HG03439 (cell line): ENCODE results near the gene SMIM45.

Experiments used
- ATAC-seq: cut with Tn5 transposase; IDR thresholded peaks from one replicate; pipeline ENCODE4 v1.9.1; 2021; ENCODE audit warnings: mild to moderate bottlenecking, moderate library complexity; ENCODE audit not compliant: unreplicated experiment

The SMIM45 gene

DNA sequence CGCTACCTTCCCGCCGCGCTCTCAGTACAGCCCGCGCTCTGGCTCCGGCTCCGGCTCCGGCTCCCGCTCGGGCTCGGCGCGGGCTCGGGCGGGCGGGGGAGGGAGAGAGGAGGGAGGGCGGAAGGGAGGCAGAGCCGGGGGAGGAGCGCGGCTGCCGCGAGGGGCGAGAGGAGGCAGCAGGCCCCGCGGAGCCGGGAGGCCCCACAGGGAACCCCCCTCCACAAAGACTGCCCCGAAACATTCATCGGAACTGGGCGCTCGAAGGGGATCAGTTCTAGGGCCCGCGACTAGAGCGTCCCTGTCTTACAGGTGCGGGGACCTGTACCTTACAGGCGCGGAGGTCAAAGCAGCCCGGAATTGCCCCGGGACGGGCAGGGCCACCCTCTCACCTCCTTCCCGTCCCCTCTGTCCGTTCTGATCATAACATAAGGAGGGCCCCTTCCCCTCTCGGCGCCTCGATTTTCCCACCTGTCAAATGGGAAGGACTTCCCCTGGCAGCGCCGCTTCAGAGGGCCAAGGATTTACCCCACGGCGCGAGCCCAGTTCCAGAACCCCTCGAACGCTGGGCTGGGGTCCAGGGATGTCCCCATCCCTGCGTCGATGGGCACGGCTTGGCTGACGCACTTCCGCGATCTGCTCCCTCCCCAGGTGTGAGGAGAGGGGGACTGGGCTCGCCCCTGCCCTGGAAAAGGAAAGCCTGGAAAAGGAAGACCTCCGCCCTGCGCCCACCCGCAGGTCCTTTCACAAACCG lies 36.7 kb upstream of the SMIM45 start, which contains the start of gene SHISA8:
Gene SHISA8, minus strand, starts transcription at position 40 of the 751 bp plus-strand sequence. CDS start 407 bp downstream, outside the sequence.
- ATAC-seq = no peak

GRCh38 chr22:41915786-41916493 lies 36.0 kb upstream of the SMIM45 start:
- ATAC-seq = no peak

GRCh38 chr22:41916745-41917358 lies 35.1 kb upstream of the SMIM45 start:
- no peak for ATAC-seq

DNA sequence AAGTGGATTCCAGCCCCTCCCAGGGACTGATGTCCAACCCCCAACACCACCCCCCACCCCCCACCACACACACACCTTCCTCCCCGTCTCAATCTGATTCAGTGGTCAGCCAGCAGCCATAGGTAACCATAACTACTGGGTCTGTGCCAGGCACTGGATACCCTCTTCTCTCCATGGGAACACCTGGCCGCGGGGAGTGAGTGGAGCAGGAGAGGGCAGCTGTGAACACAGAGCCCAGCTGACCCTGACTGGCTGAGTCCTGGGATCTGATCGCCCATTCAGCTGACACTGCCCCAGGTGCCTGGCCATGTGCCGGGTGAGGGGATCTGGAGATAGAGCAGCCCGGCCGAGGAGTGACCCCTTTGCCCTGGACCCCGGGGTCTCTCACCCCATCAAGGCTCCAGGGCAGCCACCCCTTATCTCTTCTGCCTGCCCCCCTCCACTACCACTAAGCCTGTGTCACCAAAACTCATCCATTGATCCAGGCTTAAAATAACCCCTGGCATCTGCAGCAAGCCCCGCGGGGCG lies 34.5 kb upstream of the SMIM45 start:
- no peak for ATAC-seq

- ATAC-seq = no peak
These were observed 33.8 kb upstream of the SMIM45 start for GRCh38 chr22:41917903-41918791.

- peak; percentile 47 for ATAC-seq
These were observed 32.4 kb upstream of the SMIM45 start for GRCh38 chr22:41919357-41920224.

- ATAC-seq = no peak
These were observed 31.5 kb upstream of the SMIM45 start for GRCh38 chr22:41920271-41920976.

DNA sequence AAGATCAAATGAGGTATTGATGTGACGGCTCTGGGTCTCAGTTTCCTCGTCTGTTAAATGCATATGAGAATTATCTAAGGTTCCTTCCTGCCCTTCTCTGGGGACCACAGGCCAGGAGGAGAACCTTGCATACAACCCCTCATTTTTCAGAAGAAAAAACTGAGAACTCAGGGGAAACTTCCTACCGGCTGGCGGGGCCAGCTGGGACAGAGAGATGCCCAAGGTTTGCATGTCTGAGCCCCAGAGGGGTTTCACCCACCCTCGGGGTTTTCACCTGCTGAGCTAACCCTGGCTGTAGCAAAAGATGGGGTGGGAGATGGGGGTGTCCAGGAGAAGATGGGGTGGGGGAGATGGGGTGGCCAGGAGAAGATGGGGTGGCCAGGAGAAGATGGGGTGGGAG lies 29.6 kb upstream of the SMIM45 start:
- ATAC-seq = no peak

- ATAC-seq = no peak
These were observed 28.9 kb upstream of the SMIM45 start for GRCh38 chr22:41922940-41923594.

DNA sequence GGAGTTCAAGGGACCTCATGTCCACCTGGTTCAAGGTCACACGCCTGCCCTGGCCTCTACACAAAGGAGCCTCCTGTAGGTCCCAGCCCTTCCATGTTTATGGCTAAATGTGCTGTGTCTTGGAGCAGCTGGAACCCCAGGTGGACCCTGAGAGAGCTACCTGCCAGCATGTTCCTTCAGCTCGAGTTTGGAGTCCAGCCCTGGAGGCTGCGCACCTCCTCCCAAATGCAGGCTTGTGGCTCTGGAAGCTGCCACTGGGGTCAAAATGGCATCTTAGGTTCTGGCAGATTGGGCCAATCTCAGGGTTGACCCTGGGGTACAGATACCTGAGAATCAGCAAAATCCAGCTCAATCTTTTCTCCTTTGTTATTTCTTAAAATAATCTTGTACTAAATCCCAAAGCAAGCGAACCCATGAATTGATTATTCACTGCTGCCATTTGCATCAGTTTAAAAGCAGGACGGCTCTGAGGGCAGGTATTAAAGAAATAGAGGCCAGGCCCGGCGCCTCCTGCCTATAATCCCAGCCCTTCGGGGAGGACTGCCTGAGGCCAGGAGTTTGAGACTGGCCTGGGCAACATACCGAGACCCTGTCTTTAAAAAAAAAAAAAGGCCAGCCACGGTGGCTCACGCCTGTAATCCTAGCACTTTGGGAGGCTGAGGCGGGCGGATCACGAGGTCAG lies 28.2 kb upstream of the SMIM45 start:
- ATAC-seq = no peak

GRCh38 chr22:41925783-41926460 lies 26.0 kb upstream of the SMIM45 start:
- no peak for ATAC-seq

DNA sequence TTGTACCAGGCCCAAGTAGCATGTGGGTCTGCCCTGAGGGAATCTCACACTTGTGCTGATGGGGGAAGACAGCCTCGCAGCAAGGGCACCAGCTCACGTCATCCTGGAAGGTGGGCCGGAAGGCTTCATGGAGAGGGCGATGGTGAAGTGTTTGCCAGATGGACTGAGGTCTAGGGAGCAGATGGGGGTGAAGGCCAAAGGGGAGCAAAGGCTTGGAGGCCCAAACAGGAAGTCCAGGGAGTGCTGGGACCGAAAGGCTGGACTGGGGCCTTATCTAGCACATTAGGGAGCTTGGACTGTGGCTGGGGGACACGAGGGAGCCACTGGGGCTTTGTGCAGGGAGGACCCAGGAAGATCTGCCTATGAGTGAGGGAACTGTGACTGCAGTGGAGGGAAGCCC lies 24.1 kb upstream of the SMIM45 start:
- ATAC-seq = no peak

GRCh38 chr22:41928593-41929417 lies 23.1 kb upstream of the SMIM45 start:
- ATAC-seq = no peak

DNA sequence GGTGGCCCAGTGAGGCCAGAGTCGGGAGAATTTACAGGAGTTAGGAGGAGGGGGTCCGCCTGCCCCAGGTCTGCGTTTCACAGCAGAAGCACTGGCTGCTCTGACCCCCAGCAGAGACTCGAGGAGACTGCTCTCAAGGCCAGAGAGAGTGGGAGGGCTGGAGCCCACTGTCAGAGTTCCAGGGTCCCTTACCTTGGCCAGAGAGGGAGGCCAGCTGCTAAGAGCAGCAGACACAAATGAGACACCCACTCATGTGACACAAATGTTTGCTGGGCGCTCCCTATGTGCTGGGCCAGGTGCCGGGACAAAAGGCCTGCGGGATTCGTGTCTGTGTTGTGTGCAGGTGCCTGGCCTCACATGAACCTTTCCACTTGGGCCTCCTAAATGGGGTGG lies 22.5 kb upstream of the SMIM45 start:
- ATAC-seq = no peak

DNA sequence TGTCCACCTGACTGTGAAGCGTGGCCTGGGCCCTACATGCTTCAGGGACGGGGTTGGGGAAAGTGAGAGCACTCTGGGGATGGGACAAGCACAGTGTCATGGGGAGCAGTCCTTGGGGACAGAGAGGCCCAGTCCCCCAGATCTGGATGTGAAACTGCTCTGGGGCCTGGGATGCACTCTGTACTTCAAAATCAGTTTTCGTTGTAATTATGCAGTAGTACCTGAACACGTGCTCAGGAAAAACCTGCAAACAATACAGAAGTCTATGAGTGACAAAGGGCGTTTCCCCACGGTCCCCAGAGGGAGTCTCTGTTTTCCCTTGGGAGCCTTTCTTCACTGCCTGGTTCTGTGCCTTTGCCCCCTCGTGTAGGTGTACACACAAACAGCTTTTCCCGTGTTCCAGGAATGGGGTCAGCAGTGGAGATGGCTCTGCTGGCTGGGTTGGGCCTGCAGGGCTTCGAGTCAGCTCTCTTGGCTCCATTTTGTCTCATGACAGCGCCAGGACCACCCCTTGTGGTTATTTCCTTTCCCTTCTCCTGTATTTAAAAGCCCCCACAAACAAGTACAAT lies 20.2 kb upstream of the SMIM45 start:
- no peak for ATAC-seq

GRCh38 chr22:41932353-41932752 lies 19.6 kb upstream of the SMIM45 start:
- ATAC-seq = no peak
